Measurements from ENCODE around the gene C1QL4. TPM values are rescaled to one million over a fixed set of nuclear protein-coding genes. Genes with fewer than 3 reads are reported as not detected.

Gene C1QL4
- total and polyA plus RNA-seq, 9 of the 15 experiments (the other 6 are each of a cell fraction or from before 2014, with no cell fraction given), result 0.08 to 2.1 (median 0.31) TPM

DNA sequence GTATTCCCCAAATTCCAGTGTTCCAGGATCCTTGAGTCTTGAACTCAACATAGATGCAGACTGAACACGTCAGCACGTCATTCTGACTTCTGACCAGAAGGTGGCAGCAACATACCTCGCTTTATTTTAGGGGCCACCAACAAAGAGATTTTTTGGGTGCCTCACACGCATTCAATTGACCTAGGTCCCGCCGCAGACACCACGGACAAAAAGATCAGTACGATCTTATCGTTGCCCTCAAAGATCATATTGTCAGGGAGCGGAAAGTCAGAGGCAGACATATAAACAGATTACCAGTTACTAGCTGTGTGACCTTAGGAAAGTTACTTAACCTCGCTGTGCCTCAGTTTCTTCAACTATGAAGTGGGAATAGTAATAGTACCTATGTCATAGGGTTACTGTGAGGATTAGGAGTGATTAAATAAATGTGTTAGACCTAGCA, 48.6 kb downstream of the C1QL4 start (continued):
- TF ChIP-seq, protein P1, sequence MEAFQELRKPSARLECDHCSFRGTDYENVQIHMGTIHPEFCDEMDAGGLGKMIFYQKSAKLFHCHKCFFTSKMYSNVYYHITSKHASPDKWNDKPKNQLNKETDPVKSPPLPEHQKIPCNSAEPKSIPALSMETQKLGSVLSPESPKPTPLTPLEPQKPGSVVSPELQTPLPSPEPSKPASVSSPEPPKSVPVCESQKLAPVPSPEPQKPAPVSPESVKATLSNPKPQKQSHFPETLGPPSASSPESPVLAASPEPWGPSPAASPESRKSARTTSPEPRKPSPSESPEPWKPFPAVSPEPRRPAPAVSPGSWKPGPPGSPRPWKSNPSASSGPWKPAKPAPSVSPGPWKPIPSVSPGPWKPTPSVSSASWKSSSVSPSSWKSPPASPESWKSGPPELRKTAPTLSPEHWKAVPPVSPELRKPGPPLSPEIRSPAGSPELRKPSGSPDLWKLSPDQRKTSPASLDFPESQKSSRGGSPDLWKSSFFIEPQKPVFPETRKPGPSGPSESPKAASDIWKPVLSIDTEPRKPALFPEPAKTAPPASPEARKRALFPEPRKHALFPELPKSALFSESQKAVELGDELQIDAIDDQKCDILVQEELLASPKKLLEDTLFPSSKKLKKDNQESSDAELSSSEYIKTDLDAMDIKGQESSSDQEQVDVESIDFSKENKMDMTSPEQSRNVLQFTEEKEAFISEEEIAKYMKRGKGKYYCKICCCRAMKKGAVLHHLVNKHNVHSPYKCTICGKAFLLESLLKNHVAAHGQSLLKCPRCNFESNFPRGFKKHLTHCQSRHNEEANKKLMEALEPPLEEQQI (IDR thresholded peaks at IDR 0.05), result no peak
- peak; percentile 91 for TF ChIP-seq RBM25 (IDR thresholded peaks at IDR 0.05; ENCODE audit: low read depth, low read length, severe bottlenecking)
- TF ChIP-seq SMARCA4 (IDR thresholded peaks at IDR 0.05), result no peak
- TF ChIP-seq NUFIP1 (IDR thresholded peaks at IDR 0.05; ENCODE audit: partially characterized antibody), result no peak
- 0 out of 4 replicates have a peak, but pooled peaks of 1 of the 2 experiments have one; percentile 69 for TF ChIP-seq ARNT (IDR thresholded peaks at IDR 0.05)
- TF ChIP-seq ZBTB7A (IDR thresholded peaks at IDR 0.05; ENCODE audit: borderline replicate concordance, control insufficient read depth, low read depth, low read length), result no peak
- TF ChIP-seq CBX3 (IDR thresholded peaks at IDR 0.05; ENCODE audit: borderline replicate concordance in 1 of 2, low read length in 2 of 2), result no peak
- TF ChIP-seq, protein P2, sequence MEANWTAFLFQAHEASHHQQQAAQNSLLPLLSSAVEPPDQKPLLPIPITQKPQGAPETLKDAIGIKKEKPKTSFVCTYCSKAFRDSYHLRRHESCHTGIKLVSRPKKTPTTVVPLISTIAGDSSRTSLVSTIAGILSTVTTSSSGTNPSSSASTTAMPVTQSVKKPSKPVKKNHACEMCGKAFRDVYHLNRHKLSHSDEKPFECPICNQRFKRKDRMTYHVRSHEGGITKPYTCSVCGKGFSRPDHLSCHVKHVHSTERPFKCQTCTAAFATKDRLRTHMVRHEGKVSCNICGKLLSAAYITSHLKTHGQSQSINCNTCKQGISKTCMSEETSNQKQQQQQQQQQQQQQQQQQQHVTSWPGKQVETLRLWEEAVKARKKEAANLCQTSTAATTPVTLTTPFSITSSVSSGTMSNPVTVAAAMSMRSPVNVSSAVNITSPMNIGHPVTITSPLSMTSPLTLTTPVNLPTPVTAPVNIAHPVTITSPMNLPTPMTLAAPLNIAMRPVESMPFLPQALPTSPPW (CRISPR knock-in tag; IDR thresholded peaks at IDR 0.05), result peak; percentile 40; the same call in 1 of the 2 replicates
- no peak for TF ChIP-seq ZNF561 (CRISPR knock-in tag; conservative IDR thresholded peaks at IDR 0.05)
- TF ChIP-seq JUNB (CRISPR knock-in tag; conservative IDR thresholded peaks at IDR 0.05), result no peak
- TF ChIP-seq CREBBP (IDR thresholded peaks at IDR 0.05; ENCODE audit: low read depth, low read length), result no peak
- no peak for TF ChIP-seq MAFF (IDR thresholded peaks at IDR 0.05; ENCODE audit: low read length)
- TF ChIP-seq ZHX1 (conservative IDR thresholded peaks at IDR 0.05; ENCODE audit: low read length), result no peak
- TF ChIP-seq FOXP4 (CRISPR knock-in tag; IDR thresholded peaks at IDR 0.05; ENCODE audit: borderline replicate concordance), result no peak
- no peak for TF ChIP-seq RBM22 (IDR thresholded peaks at IDR 0.05; ENCODE audit: low read depth, low read length, poor library complexity, severe bottlenecking)
- TF ChIP-seq ZNF707 (CRISPR knock-in tag; conservative IDR thresholded peaks at IDR 0.05), result no peak
- TF ChIP-seq GABPB2 (CRISPR knock-in tag; conservative IDR thresholded peaks at IDR 0.05), result no peak
- no peak for TF ChIP-seq SRF (CRISPR knock-in tag; IDR thresholded peaks at IDR 0.05)
- TF ChIP-seq MTA2 (IDR thresholded peaks at IDR 0.05; ENCODE audit: low read depth), result no peak
- no peak for TF ChIP-seq CHCHD3 (CRISPR knock-in tag; IDR thresholded peaks at IDR 0.05)

Measured in K562 (cell line).